ENCODE measurements around the gene NLK.
A peak's percentile ranks its signal among the peaks of the same experiment; 100 is the strongest.
"Not testable (repeated sequence)": the region's sequence is repeated elsewhere in the genome, so short reads cannot be mapped to it uniquely, and the experiment has no call there.

The NLK gene

DNA sequence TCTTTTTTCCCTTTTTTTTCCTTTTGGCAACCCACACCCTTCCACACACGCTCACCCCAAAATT lies at the start of gene NLK:
Gene NLK, plus strand, starts transcription at position 21 of the 64 bp plus-strand sequence. CDS start 197 bp downstream, outside the sequence.
- no peak for DNase-seq (ENCODE audit: low spot score)

DNA sequence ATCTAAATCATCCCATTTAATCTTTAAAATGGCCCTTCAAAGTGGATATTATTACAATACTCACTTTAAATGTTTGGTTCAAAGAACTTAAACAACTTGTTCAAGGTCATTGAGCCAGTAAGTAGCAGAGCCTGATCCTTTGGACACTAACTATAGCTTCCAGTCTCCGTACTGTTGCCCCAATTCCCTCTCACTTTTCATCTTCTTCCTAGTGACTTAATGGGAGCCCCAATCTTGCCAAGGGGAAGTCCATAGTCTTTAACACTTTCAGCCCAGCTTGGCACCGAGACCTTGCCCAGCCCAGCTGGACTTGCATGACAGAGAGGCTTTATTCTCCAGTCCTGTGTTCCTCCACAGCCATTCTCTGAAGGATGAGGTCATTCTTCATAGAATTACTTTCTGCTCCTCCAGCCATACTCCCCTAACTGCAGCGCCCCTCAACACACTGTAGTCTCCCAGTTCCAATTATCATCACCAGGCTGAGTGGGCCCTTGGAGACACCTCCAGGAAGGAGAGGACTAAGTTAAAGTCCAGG lies 49.2 kb upstream of the NLK start:
- DNase-seq (ENCODE audit: low spot score): no peak

GRCh38 chr17:27993723-27994310 lies 48.7 kb upstream of the NLK start:
- DNase-seq (ENCODE audit: low spot score): no peak

DNA sequence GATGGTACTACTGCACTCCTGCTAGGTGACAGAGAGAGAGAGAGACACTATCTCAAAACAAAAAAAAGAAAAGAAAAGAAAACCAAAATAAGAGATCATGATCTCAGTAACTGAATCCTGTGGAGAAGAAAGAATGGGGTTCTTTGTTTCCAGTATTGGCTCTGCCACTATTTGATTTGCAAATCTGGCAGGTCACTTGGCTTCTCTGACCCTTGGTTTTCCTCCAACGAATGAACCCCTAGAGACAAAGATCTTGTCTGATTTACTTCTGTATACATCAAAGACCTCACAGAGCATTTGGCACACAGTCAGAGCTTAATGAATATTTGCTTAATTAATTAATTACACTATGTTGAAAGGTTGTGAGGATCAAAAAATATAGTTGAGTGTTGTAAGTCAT lies 47.9 kb upstream of the NLK start:
- no peak for DNase-seq (ENCODE audit: low spot score)

DNA sequence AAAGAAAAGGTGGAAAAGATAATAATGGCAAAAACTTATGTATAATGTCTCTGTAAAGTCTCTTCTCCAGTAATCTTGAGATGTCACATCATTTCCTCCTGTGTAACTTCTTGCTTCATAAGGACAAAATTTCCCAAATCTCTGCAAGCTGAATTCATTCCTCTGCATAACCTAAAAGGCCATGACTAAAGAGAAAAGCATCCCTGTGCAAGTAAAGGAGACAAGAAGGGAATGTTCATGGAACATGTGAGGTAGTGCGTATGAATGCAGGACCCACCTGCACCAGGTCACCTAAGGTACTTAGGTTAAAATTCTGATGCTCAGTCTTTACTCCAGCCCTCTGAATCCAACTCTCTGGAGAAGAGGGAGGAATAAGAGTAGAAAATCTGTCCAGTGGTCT lies 46.9 kb upstream of the NLK start:
- no peak for DNase-seq (ENCODE audit: low spot score)

- no peak for DNase-seq (ENCODE audit: low spot score)
Measured at GRCh38 chr17:27996202-27997043, 46.1 kb upstream of the NLK start.

GRCh38 chr17:27997044-27997401 lies 45.5 kb upstream of the NLK start:
- DNase-seq (ENCODE audit: low spot score): no peak

GRCh38 chr17:27997522-27997921 lies 45.0 kb upstream of the NLK start:
- DNase-seq (ENCODE audit: low spot score): no peak

DNA sequence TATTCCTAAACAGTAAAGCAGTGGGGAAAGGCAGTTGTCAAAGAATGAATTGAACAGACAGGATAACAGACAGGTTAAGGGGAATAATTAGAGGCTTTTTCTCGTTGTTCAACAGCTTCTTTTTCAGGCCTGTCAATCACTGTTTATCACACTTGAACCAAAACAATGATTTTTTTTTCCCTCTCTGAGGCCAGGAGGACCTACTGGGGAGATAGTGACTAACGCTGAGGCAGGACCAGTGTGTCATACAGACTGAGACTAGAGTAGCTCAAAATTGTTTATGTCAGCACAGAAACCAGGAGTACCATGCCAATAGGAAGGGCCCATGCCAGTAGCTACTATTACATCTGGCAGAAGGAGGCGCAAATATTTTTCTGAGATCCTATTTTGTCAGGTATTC lies 41.3 kb upstream of the NLK start:
- DNase-seq (ENCODE audit: low spot score): no peak

GRCh38 chr17:28004344-28004743 lies 38.1 kb upstream of the NLK start:
- DNase-seq (ENCODE audit: low spot score): no peak

GRCh38 chr17:28007925-28008324 lies 34.6 kb upstream of the NLK start:
- not testable (repeated sequence) for DNase-seq (ENCODE audit: low spot score)

GRCh38 chr17:28008513-28008912 lies 34.0 kb upstream of the NLK start:
- DNase-seq (ENCODE audit: low spot score): peak; percentile 7

- no peak for DNase-seq (ENCODE audit: low spot score)
Measured at GRCh38 chr17:28010406-28010805, 32.1 kb upstream of the NLK start.

GRCh38 chr17:28018439-28019070 lies 23.9 kb upstream of the NLK start:
- no peak for DNase-seq (ENCODE audit: low spot score)

DNA sequence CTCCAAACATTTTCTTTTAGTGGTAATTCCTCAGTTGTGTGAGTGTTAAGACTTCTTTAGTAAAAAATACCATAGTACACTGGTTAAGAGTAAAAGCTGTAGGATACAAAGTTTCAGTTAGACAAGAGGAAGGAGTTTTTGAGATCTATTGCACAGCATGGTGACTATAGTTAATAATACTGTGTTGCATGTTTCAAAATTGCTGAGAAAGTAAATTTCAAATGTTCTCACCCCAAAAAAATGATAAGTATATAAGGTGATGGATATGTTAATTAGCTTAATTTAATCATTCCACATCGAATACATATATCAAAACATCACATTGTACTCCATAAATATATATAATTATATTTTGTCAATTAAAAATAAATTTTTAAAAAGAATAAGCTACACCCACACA lies 22.0 kb upstream of the NLK start:
- no peak for DNase-seq (ENCODE audit: low spot score)

DNA sequence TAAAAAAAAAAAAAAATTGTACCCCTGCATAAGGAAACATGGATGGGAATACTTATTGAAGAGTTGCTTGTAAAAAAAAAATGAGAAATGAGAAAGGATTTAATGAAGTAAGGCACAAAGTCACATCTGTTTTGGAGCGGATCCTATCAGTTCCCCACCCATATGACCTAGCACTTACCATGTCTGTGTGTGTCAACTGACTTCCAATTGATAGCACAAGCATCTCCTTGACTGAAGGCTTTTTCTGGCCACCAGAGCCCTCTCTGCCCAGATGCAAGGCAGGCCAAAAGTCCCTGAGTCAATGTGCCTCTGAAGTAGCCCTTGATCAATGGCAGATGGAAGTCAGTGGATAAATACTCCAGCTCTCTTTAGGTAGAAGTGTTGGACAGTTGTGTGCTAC lies 13.4 kb upstream of the NLK start:
- DNase-seq (ENCODE audit: low spot score): no peak

DNA sequence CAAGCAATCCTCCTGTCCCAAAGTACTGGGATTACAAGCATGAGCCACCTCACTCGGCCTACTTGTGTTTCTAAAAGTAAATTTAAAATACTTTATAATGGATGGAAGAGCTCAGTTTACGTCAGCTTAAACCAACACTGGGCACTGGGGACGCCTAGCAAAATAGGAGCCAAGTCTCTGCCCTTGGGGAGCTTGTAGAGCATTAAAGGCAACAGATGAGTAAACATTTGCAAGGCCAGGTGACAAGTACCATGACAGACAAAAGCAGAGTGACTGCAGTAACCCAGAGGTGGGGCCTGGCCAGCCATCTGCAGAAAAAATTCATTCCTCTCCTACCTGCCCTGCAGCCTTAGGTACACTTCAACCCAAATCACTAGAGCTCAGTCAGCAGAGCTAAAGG lies 12.1 kb upstream of the NLK start:
- DNase-seq (ENCODE audit: low spot score): no peak

- DNase-seq (ENCODE audit: low spot score): no peak
Measured at GRCh38 chr17:28031174-28031573, 11.3 kb upstream of the NLK start.

- no peak for DNase-seq (ENCODE audit: low spot score)
Measured at GRCh38 chr17:28033972-28034714, 8.3 kb upstream of the NLK start.

DNA sequence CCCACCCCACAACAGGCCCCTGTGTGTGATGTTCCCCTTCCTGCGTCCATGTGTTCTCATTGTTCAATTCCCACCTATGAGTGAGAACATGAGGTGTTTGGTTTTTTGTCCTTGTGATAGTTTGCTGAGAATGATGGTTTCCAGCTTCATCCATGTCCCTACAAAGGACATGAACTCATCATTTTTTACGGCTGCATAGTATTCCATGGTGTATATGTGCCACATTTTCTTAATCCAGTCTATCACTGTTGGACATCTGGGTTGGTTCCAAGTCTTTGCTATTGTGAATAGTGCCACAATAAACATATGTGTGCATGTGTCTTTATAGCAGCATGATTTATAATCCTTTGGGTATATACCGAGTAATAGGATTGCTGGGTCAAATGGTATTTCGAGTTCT lies 7.0 kb upstream of the NLK start:
- not testable (repeated sequence) for DNase-seq (ENCODE audit: low spot score)

DNA sequence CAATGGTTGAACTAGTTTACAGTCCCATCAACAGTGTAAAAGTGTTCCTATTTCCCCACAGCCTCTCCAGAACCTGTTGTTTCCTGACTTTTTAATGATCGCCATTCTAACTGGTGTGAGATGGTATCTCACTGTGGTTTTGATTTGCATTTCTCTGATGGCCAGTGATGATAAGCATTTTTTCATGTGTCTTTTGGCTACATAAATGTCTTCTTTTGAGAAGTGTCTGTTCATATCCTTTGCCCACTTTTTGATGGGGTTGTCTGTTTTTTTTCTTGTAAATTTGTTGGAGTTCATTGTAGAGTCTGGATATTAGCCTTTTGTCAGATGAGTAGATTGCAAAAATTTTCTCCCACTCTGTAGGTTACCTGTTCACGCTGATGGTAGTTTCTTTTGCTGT lies 6.6 kb upstream of the NLK start:
- DNase-seq (ENCODE audit: low spot score): not testable (repeated sequence)

GRCh38 chr17:28038802-28039201 lies 3.7 kb upstream of the NLK start:
- no peak for DNase-seq (ENCODE audit: low spot score)

- no peak for DNase-seq (ENCODE audit: low spot score)
Measured at GRCh38 chr17:28039251-28039650, 3.2 kb upstream of the NLK start.
